Epithelial cell of umbilical artery (primary cell): ENCODE data around the gene CLCN4. TPM values are rescaled to one million over a fixed set of nuclear protein-coding genes. Genes with fewer than 3 reads are reported as not detected.

Experiments
- total RNA-seq: library from RNA; depleted of rRNA; stranded (reverse); fragments of >200 nt; gene quantifications from 2 replicates; pipeline ENCODE4 v1.2.3, GENCODE V29; 2014

Gene CLCN4
- 12.6 and 15.6 TPM in 2 replicates for total RNA-seq

DNA sequence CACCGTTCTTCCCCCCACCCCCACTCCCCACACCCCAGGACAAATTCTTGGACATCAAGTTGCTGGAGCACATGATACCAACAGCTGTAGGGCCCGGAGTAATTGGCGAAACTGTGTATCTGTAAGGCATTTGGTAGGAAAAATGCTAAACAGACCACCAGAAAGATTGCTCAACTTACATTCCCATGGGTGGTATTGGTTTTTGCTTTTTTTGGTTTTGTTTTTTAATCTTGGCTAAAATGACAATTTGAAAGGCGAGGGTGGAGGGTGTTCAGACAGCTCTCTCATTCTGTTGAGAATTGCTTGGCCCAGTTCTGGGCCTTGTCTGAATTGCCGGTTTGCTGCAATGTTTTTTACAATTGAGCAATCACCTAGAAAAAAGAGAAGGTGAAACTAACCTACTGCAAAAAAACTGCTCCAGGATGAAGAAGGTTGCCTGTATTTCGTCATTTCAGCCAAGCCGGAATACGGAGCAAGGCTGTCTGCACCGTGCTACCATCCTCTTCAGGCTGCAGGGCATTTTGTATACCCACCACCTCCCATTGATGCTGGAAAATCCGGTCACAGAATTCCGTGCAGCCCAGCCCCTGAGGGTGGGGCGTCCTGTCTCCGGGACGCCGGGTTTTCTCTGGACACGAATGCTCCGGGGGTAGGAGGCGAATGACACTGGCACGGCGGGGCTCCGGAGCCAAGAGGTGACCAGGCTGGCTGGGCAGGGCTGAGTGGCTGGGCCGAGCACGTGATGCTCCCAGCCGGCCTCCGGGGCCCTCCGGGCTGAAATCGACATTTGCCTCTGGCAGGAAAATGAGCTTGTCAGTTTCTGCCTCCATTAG, at the start of gene CLCN4:
Gene CLCN4 (plus strand): TSS at position 777 of the 833 bp plus-strand sequence. CDS start 28,058 bp downstream, outside the sequence.

Other genes starting within 250 kb of the CLCN4 start
- gene CLDN34, start 189.6 kb upstream of the CLCN4 start, total RNA-seq = not detected in 2 replicates